ENCODE results near the gene TNFRSF18. TPM values are rescaled to one million over a fixed set of nuclear protein-coding genes. Genes with fewer than 3 reads are reported as not detected.

TNFRSF18 gene, protein sequence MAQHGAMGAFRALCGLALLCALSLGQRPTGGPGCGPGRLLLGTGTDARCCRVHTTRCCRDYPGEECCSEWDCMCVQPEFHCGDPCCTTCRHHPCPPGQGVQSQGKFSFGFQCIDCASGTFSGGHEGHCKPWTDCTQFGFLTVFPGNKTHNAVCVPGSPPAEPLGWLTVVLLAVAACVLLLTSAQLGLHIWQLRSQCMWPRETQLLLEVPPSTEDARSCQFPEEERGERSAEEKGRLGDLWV
- total RNA-seq, result not detected in 2 replicates

DNA sequence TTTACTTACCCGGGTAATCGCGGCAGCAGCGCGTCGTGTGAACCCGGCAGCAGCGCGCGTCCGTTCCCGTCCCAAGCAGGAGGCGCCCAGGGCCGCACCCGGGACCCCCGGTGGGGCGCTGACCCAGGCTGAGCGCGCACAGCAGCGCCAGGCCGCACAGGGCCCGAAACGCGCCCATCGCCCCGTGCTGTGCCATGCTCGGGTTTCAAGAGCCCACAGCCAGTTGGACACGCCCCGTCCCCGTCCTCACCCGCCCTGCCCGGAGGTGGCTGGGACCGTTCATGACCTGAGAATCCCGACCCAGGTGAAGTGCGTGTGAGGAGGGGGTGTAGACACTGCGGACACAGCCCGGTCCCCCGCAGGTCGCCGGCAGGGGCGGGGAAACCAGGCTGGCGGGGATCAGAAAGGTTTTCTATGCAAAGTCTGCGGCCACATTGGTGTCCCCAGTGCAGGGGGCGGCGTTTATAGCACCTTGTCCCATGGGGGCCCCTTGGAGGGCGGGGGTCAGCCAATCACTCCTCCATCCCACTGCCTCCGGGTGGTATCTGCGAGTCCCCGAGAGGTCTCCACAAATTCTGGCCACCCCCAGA is at the start of gene TNFRSF18:
TSS of gene TNFRSF18 (minus strand) at position 217 of the 590 bp plus-strand sequence. CDS start at position 196, 21 bp downstream.
- DNase-seq (ENCODE audit: low read depth), result no peak
- TF ChIP-seq, protein P1, sequence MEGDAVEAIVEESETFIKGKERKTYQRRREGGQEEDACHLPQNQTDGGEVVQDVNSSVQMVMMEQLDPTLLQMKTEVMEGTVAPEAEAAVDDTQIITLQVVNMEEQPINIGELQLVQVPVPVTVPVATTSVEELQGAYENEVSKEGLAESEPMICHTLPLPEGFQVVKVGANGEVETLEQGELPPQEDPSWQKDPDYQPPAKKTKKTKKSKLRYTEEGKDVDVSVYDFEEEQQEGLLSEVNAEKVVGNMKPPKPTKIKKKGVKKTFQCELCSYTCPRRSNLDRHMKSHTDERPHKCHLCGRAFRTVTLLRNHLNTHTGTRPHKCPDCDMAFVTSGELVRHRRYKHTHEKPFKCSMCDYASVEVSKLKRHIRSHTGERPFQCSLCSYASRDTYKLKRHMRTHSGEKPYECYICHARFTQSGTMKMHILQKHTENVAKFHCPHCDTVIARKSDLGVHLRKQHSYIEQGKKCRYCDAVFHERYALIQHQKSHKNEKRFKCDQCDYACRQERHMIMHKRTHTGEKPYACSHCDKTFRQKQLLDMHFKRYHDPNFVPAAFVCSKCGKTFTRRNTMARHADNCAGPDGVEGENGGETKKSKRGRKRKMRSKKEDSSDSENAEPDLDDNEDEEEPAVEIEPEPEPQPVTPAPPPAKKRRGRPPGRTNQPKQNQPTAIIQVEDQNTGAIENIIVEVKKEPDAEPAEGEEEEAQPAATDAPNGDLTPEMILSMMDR (IDR thresholded peaks at IDR 0.05; ENCODE audit: insufficient read depth, low read depth, low read length), result no peak
- no peak within 1 kb of the TSS for H3K4me3 ChIP-seq (ENCODE audit: low read depth, low read length)

DNA sequence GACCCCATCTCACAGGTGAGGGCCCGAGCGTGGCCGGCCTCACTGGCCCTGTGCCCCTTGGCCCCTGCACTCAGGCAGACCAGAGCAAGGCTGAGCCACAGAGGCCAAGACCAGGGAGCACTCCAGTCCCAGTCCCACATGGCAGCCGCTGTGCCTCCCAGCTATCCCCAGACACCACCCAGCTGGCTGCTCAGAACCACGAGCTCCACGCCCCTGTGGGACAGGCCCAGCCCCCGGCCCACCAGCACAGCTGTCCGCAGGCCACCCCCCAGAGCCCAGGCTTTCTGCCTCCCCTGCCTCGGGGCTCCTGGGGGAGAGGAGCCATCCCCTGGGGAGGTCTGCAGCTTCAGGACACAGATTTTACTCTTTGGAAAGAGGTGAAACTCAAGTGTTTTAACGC is 49.2 kb upstream of the TNFRSF18 start:
- DNase-seq (ENCODE audit: low read depth), result no peak
- TF ChIP-seq, protein P1 (IDR thresholded peaks at IDR 0.05; ENCODE audit: insufficient read depth, low read depth, low read length), result no peak
- H3K4me3 ChIP-seq (ENCODE audit: low read depth, low read length), result no peak overlapping the region

GRCh38 chr1:1255078-1255477 is 48.7 kb upstream of the TNFRSF18 start:
- TF ChIP-seq, protein P1 (IDR thresholded peaks at IDR 0.05; ENCODE audit: insufficient read depth, low read depth, low read length), result no peak
- no peak overlapping the region for H3K4me3 ChIP-seq (ENCODE audit: low read depth, low read length)
- DNase-seq (ENCODE audit: low read depth), result no peak

DNA sequence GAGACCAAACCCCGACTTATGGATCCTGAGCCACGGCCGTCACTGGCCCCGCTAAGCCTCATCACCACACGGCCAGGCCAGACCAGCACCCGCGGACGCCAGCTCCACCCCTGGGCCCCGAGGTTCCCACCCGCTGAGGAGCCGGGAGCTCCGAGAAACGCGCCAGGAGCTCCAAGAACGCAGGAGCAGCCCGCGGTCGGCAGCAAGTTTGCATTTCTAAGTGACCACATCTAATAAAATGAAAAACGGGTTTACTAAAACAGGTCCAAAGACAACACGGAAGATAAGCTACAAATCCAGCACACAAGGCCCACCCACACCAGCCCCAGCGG is 48.2 kb upstream of the TNFRSF18 start:
- no peak for DNase-seq (ENCODE audit: low read depth)
- TF ChIP-seq, protein P1 (IDR thresholded peaks at IDR 0.05; ENCODE audit: insufficient read depth, low read depth, low read length), result no peak

DNA sequence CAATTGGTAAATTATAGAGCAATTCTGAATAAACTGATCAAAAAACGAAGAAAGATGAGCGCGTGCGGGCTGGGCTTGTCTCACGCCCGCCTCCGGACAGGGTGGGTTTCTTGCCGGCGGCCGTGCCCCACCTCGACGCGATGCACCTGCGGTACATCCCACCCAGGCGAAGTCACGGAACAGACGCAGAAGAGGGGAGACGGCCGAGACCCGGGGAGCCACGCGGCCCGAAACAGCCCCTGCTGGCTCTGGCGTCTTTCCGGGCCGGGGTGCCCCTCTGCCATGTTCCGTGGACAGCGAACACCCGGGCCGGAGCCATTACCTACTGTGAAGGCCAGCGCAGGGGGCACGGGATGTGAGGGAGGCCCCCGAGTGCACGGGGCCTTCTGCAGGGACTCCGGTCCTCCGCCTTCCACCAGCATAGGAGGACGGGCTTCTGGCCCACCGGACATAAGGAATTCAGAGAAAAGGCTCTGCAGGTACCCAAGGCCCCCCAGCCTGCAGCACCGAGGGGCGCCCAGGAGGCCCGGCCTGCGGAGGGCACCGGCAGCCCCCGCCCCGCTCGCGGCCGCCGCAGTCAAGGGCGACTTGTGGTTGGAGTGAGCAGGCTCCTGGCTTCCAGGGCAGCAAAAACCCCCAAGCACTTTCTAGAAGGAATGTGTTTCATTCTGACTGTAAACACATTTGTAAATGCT is 47.7 kb upstream of the TNFRSF18 start:
- TF ChIP-seq, protein P1 (IDR thresholded peaks at IDR 0.05; ENCODE audit: insufficient read depth, low read depth, low read length), result no peak
- DNase-seq (ENCODE audit: low read depth), result no peak
- no peak overlapping the region for H3K4me3 ChIP-seq (ENCODE audit: low read depth, low read length)

More for the DNA sequence above, 48.2 kb upstream of the TNFRSF18 start:
- H3K4me3 ChIP-seq (ENCODE audit: low read depth, low read length), result no peak overlapping the region

- TF ChIP-seq, protein P1 (IDR thresholded peaks at IDR 0.05; ENCODE audit: insufficient read depth, low read depth, low read length), result no peak
- H3K4me3 ChIP-seq (ENCODE audit: low read depth, low read length), result no peak overlapping the region
- DNase-seq (ENCODE audit: low read depth), result no peak
These were observed 46.9 kb upstream of the TNFRSF18 start for GRCh38 chr1:1253314-1253713.
